ENCODE measurements around the gene MOB1A.

MOB1A gene

DNA sequence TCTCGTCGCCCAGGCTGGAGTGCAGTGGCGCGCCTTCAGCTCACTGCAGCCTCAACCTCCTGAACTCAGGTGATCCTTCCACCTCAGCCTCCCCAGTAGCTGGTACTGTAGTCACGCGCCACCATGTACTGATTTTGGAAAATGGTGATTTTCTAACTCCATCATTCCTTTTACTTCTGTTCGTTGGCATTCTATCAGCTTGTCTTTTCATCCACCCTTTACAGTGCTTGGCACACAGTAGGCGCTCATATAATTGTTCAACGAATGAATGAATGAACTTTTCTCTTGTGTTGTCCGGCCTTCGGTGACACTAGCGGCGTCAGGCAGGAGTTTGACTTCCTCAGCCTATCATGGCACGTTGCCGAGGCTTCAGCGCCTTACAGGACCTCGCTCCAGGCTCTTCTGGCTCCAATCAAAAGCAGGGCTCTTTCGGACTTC lies 19.4 kb upstream of the MOB1A start:
- no peak for TF ChIP-seq CTCF (IDR thresholded peaks at IDR 0.05; ENCODE audit: insufficient read depth, low read length, poor library complexity, severe bottlenecking)
- no peaks in the 10 kb centered on the region for H3K27me3 ChIP-seq (replicated peaks; ENCODE audit: control insufficient read depth, insufficient read depth, low read length)
- H3K4me3 ChIP-seq (replicated peaks; ENCODE audit: low read depth, low read length), result peak overlapping the region; percentile 51
- no peaks in the 10 kb centered on the region for H3K36me3 ChIP-seq (ENCODE audit: control insufficient read depth, insufficient read depth, low read length)
- no peak for DNase-seq (ENCODE audit: extremely low read depth, insufficient read length)

DNA sequence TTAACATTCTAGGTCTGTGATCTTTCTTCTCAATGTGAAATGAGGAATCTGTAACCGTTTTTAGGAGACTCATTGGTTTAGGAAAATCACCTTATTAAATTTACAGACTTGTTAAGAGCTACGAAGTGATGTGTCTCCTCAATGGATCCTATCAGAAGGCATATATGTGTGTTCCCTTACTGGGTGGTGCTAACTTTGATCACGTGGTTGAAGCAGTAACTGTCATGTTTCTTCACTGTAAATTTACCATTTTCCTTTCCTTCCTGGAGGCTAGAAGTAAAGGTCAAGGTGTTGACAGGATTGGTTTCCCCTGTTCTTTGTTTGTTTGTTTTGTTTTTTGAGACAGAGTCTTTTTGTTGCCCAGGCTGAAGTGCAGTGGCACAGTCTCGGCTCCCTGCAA lies 18.4 kb upstream of the MOB1A start:
- no peak for DNase-seq (ENCODE audit: extremely low read depth, insufficient read length)
- Histone ChIP-seq H3K36me3 (ENCODE audit: control insufficient read depth, insufficient read depth, low read length) (no peaks in the 10 kb centered on the region), H3K27me3 (replicated peaks; ENCODE audit: control insufficient read depth, insufficient read depth, low read length) (no peaks in the 10 kb centered on the region), H3K4me3 (replicated peaks; ENCODE audit: low read depth, low read length) (no peak overlapping the region)
- no peak for TF ChIP-seq CTCF (IDR thresholded peaks at IDR 0.05; ENCODE audit: insufficient read depth, low read length, poor library complexity, severe bottlenecking)

- no peaks in the 10 kb centered on the region for H3K36me3 ChIP-seq (ENCODE audit: control insufficient read depth, insufficient read depth, low read length)
- no peaks in the 10 kb centered on the region for H3K27me3 ChIP-seq (replicated peaks; ENCODE audit: control insufficient read depth, insufficient read depth, low read length)
- no peak for TF ChIP-seq CTCF (IDR thresholded peaks at IDR 0.05; ENCODE audit: insufficient read depth, low read length, poor library complexity, severe bottlenecking)
- DNase-seq (ENCODE audit: extremely low read depth, insufficient read length), result no peak
- H3K4me3 ChIP-seq (replicated peaks; ENCODE audit: low read depth, low read length), result no peak overlapping the region
Measured at GRCh38 chr2:74194799-74195198, 16.1 kb upstream of the MOB1A start.

GRCh38 chr2:74191596-74192380 lies 13.1 kb upstream of the MOB1A start:
- no peaks in the 10 kb centered on the region for H3K36me3 ChIP-seq (ENCODE audit: control insufficient read depth, insufficient read depth, low read length)
- H3K27me3 ChIP-seq (replicated peaks; ENCODE audit: control insufficient read depth, insufficient read depth, low read length), result no peaks in the 10 kb centered on the region
- no peak overlapping the region for H3K4me3 ChIP-seq (replicated peaks; ENCODE audit: low read depth, low read length)
- no peak for TF ChIP-seq CTCF (IDR thresholded peaks at IDR 0.05; ENCODE audit: insufficient read depth, low read length, poor library complexity, severe bottlenecking)
- DNase-seq (ENCODE audit: extremely low read depth, insufficient read length), result no peak

DNA sequence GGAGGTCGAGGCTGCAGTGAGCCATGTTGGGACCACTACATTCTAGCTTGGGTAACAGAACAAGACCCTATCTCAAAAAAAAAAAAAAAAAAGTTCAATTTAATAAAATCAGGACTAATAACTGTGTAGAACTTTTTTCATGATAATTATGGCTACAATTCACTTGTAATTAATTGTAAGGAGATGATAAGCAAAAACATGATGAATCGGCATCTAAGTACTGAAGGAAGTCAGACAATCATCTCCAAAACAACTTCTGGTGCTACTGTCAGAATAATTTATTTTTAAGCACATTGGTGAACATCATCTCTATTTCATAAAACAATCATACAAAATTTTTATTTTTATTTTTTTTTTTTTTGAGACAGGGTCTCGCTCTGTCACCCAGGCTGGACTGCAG lies 10.0 kb upstream of the MOB1A start:
- Histone ChIP-seq H3K36me3 (ENCODE audit: control insufficient read depth, insufficient read depth, low read length) (no peaks in the 10 kb centered on the region), H3K4me3 (replicated peaks; ENCODE audit: low read depth, low read length) (no peak overlapping the region), H3K27me3 (replicated peaks; ENCODE audit: control insufficient read depth, insufficient read depth, low read length) (no peaks in the 10 kb centered on the region)
- DNase-seq (ENCODE audit: extremely low read depth, insufficient read length), result no peak
- TF ChIP-seq CTCF (IDR thresholded peaks at IDR 0.05; ENCODE audit: insufficient read depth, low read length, poor library complexity, severe bottlenecking), result no peak
